Chondrocyte (in vitro differentiated cells): Measurements from ENCODE around the gene FRRS1L. TPM values are rescaled to one million over a fixed set of nuclear protein-coding genes. Genes with fewer than 3 reads are reported as not detected.
A peak's percentile ranks its signal among the peaks of the same experiment; 100 is the strongest.

Source experiments
- DNase-seq: peaks from one replicate; pipeline ENCODE4 v3.0.0; 2021; ENCODE audit warnings: mixed read lengths, low spot score
- H3K27ac Mint-ChIP-seq: one replicate; pipeline ENCODE4 v1.8.0; 2021; ENCODE audit warnings: mild to moderate bottlenecking, moderate library complexity, mixed read lengths; ENCODE audit not compliant: unreplicated experiment
- H3K27me3 Mint-ChIP-seq: 2 replicates; pipeline ENCODE4 v1.8.0; 2021; ENCODE audit warnings: low read depth, mixed read lengths
- H3K36me3 Mint-ChIP-seq: 2 replicates; pipeline ENCODE4 v1.8.0; 2021; ENCODE audit warnings: low read depth, mixed read lengths
- H3K4me1 Mint-ChIP-seq: 2 replicates; pipeline ENCODE4 v1.8.0; 2021; ENCODE audit warnings: low read depth, mild to moderate bottlenecking, mixed read lengths
- H3K4me3 Mint-ChIP-seq: one replicate; pipeline ENCODE4 v1.8.0; 2021; ENCODE audit warnings: mild to moderate bottlenecking, moderate library complexity, mixed read lengths; ENCODE audit not compliant: unreplicated experiment
- H3K9me3 Mint-ChIP-seq: 2 replicates; pipeline ENCODE4 v1.8.0; 2021; ENCODE audit warnings: low read depth, mixed read lengths
- CTCF ChIP-seq: fragments of 200-600 bp; sonication (generic); IDR thresholded peaks from 2 replicates; pipeline ENCODE4 v1.5.0; 2021; ENCODE audit warnings: antibody characterized with exemption, mild to moderate bottlenecking, moderate library complexity
- total RNA-seq: library from RNA; stranded (reverse); gene quantifications from 3 replicates; pipeline ENCODE4 v1.2.1, GENCODE V29; 2021

Gene FRRS1L
- total RNA-seq, 1 donor from 2014 or later, result 5.3 TPM

DNA sequence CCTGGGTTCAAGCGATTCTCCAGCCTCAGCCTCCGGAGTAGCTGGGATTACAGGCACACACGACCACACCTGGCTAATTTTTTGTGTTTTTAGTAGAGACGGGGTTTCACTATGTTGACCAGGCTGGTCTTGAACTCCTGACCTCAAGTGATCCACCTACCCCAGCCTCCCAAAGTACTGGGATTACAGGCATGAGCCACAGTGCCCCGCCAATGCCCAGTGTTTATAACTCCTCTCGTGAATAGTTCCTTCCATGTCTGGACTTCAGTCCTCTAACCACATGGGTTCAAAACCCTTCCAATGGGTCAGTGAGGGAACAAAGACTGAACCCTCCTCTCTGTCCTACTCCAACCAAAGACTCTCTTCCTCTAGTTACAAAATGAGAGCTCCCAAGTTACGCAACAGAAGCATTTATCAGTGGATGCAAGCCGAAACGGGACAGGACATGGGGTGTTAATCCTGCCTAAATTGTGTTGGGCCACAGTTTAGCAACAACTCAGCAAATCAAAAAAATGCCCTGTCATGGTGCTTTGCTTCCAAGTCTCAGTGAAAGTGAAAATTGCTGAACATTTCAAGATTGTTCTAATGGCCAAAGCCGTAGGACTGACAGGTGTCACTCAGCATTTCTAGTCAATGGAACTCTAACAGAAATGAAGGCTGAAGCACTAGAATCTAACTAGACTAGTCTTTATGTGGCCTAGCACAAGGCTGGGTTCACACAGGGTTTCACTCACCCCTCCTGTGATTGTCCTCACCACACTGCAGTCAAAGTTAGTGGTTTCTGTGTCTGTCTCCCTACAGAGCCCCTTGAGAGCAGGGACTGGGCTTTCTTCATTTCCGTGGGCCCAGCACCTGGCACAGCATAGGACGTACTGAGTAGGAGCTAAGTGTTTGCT, 44.1 kb downstream of the FRRS1L start:
- H3K4me1 Mint-ChIP-seq, result peaks cover 12% of the 10 kb centered on the region
- no peaks in the 10 kb centered on the region for H3K36me3 Mint-ChIP-seq
- no peak for DNase-seq
- no peak overlapping the region for H3K4me3 Mint-ChIP-seq
- no peak overlapping the region for H3K27ac Mint-ChIP-seq
- H3K9me3 Mint-ChIP-seq, result no peaks in the 10 kb centered on the region
- H3K27me3 Mint-ChIP-seq, result no peaks in the 10 kb centered on the region
- TF ChIP-seq CTCF, result no peak

DNA sequence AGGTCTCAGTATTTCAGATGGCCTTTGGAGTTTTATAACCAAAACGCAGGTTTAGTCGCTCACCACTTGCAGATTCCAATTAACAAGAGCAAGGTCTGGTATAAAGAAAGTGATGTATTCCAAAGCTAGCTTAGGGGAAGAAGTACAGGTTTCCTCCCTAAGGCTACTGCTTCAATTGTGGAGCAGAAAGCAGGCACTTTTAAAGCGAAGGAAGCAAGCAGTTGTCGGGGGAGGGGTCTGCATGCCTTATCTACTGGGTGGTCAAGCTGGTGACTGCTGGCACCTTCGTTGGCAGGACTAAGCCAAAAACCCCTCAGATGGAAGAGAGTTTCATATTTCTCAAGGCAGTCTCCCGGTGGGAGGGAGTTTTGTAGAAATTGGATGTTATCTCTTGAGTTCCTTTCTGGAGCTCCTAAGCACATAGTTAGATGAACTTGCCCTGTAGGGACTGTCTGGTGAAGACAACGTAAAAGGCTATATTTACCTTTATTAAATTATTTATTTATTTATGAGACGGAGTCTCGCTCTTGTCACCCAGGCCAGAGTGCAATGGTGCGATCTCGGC, 45.7 kb downstream of the FRRS1L start:
- Mint-ChIP-seq H3K4me1 (peaks cover 26% of the 10 kb centered on the region), H3K9me3 (no peaks in the 10 kb centered on the region), H3K4me3 (no peak overlapping the region), H3K36me3 (no peaks in the 10 kb centered on the region), H3K27me3 (no peaks in the 10 kb centered on the region), H3K27ac (no peak overlapping the region)
- TF ChIP-seq CTCF, result no peak
- no peak for DNase-seq

DNA sequence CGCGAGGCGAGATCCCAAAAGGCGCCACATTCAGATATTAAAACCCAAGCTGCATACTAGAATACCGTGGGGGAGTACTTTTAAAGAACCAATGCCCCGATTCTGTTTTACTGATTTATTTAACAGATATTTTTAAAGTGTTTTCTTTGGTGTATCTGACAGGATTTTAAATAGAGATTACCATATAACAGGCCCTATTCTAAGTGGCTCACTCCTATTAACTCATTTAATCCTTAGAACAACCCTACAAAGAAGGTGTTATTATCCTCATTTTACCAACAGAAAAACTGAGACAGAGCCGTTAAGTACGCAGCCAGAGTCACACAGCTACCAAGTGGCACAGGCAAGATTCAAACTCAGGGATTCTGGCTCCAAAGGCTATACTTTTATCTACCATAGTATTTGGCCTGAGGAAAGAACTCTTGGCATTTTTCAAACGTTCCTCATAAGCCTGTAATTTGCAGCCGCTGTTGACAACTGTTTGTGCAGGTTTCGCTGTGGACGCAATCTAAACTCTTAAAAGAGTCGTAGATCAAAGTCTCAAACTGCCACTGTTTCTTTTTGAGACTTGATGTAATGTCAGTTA, 46.8 kb downstream of the FRRS1L start:
- TF ChIP-seq CTCF, result no peak
- Mint-ChIP-seq H3K36me3 (no peaks in the 10 kb centered on the region), H3K4me1 (peaks cover 31% of the 10 kb centered on the region), H3K9me3 (no peaks in the 10 kb centered on the region), H3K27me3 (no peaks in the 10 kb centered on the region), H3K4me3 (peak overlapping the region; percentile 86), H3K27ac (no peak overlapping the region)
- no peak for DNase-seq

DNA sequence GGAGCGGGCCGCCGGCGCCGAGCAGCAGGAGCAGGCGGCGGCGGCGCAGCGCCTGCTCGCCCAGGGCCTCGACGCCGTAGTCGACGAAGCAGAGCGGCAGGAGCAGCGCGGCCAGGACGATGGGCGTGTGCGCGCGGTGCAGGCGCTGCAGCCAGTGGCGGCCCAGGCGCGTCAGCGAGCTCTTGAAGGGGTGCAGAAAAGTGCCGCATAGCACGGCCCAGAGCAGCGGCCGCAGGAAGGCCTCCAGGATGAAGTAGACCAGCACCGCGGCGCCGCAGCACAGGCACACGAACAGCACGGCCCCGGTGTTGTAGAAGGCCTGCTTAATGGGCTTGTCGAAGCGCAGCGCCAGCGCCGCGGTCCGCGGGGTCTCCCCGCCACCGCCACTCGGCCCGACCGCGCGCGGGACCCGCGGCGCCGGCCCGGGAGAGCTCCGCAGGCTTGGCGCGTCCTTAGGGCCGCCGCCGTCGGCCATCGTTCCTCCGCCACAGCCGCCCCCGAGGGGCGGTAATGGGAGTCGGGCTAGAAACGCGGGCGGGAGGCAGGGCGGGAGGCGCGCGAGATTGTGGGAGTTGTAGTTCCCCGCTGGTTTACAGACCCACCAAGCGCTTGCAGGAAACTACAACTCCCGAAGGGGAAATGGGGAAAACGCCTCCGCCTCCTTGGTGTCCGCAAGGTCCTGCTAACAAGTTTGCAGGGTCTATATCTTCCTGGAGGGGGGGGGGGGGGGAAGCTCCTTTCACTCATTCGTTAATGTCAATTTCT, 47.4 kb downstream of the FRRS1L start, which contains the start of gene TMEM245:
TMEM245 (minus strand) TSS at position 509 of the 765 bp plus-strand sequence; CDS start at position 475, 34 bp downstream.
- Mint-ChIP-seq H3K4me1 (peaks cover 37% of the 10 kb centered on the region), H3K27ac (peak within 1 kb of the TSS; percentile 83), H3K27me3 (no peaks in the 10 kb centered on the region), H3K36me3 (no peaks in the 10 kb centered on the region), H3K9me3 (no peaks in the 10 kb centered on the region), H3K4me3 (peak within 1 kb of the TSS; percentile 86)
- peak; percentile 98 for DNase-seq
- no peak for TF ChIP-seq CTCF
